GM19023 (cell line): ENCODE measurements around the gene NRXN2.

Source experiments
- ATAC-seq: cut with Tn5 transposase; IDR thresholded peaks from one replicate; pipeline ENCODE4 v1.9.1; 2021; ENCODE audit warnings: mild to moderate bottlenecking, moderate library complexity; ENCODE audit not compliant: unreplicated experiment

The NRXN2 gene

DNA sequence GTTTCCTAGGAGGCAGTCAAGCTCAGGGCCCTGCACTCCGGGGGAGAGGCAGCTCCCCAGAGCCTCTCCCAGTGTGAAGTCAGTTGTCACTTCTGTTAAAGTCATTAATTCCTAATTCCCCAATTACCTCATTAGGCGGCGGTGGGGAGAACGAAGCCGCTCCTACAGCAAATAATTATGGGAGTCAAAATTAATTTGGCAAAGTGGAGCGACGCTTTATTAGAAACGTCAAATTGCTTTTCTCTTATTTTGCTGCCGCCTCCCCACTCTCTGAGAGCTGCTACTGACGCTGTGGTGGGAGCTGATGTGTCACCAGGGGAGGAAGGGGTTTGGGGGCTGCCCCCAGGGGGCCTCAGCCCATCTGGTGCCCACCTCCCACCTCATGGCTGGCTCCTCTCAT is 90.3 kb downstream of the NRXN2 start:
- no peak for ATAC-seq

GRCh38 chr11:64632237-64632636 is 90.8 kb downstream of the NRXN2 start:
- no peak for ATAC-seq

DNA sequence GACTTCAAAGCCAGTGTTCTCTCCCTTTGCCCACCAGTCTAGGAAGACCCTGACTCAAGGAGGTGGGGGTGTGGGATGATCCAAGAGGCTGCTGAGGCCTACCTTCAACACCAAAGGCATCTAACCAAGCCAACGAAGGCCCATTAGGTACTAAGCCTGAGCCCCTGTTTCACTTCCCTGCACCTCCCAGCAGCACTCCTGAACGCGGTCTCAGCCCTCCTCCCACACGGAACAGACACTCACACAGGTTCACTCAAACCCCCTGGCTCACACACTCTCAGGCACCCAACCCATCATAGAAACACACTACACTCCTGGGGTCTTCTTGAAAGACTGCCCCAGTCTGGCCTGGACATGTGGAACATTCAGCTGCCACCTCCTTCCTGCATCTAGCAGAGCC is 91.3 kb downstream of the NRXN2 start:
- no peak for ATAC-seq

DNA sequence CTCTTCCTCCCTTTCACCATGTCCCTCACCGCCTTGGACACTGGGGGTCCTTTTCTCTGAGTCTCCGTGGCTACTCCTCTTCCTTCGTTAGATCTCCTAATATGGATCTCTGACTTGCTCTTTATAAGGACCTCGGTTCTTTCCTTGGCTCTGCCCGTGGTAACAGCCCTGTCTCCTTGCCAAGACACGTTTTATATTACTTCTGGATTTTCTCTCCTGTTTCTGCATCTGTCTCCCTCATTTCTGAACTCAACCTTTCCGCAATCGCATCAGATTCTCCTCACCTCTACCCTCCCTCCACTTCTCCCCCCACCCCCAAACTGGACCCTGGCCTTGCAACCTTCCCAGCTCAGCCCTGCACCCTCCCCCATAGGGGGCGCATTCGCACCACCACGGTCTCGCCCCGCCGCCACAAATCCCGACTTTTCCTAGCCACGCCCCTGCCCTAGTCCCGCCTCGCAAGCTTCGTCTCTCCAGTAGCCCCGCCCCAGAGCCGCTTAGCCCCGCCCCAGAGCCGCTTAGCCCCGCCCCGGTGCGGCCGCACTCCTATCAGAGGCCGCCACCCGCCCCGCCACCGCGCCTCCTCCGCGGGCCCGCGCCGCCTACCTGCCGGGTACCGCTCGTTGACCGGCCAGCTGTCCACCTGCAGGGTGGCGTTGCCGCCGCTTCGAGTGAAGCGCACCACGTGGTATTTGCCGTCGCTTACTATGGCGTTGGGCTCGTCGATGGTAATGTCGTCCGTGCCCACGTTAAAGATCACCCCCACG is 93.0 kb downstream of the NRXN2 start:
- ATAC-seq, result no peak

GRCh38 chr11:64629103-64629502 is 93.9 kb downstream of the NRXN2 start:
- ATAC-seq, result no peak

DNA sequence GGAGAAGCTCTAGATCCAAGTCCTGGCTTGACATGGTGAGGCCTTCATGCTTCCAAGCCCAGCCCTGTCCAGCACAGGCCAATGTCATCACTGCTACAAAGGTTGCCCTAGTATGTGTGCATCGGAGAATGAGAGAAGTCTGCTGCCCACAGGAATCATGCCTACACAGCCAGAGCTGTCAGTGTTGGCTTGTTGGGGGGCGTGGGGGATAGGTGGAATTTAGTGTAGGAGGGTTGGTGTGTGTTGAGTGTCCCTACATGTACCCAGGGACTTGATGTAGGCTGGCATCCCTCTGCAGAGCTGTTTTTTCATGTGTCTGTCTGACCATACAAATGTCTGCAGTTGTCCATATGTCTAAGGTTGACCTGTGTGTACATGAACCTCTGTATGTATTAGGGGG is 94.4 kb downstream of the NRXN2 start:
- ATAC-seq, result no peak

DNA sequence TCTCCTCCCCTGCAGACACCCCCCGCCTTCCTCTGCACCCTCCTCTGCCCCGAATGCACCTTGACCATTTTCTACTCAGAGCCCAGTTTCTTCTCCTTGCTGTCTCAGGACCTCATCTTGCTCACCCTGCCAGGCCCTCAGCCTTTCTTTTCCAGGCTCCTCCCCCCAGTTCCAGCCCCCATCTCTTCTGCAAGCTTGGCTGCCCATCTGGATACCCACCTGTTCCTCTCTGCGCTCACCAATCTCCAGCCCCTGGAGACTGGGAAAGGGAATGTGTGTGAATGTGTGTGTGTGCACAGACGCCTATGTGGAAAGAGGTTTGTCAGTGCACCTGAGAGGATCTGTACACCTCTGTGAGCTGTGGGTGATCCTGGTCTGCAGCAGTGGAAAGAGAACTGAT is 95.6 kb downstream of the NRXN2 start:
- ATAC-seq, result no peak

DNA sequence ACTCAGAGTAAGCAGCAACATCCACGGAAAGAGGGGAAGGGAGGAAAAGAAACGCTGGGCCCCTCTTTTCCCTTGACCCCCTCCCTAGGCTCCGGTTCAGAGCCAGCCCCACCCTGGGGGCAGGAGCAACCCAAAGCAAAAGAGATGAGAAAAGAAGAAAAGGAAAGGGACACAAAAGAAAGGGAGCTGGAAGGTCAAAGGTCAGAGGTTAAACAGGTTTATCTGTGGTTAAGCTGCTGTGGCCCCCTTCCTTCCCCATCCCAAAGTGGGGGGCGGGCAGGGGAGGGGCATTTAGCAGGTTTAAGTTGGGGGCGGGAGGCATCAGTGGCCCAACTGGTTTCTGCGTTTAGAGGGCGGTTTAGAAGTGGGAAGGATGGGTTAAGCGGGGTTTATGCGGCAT is 96.4 kb downstream of the NRXN2 start:
- ATAC-seq, result no peak

DNA sequence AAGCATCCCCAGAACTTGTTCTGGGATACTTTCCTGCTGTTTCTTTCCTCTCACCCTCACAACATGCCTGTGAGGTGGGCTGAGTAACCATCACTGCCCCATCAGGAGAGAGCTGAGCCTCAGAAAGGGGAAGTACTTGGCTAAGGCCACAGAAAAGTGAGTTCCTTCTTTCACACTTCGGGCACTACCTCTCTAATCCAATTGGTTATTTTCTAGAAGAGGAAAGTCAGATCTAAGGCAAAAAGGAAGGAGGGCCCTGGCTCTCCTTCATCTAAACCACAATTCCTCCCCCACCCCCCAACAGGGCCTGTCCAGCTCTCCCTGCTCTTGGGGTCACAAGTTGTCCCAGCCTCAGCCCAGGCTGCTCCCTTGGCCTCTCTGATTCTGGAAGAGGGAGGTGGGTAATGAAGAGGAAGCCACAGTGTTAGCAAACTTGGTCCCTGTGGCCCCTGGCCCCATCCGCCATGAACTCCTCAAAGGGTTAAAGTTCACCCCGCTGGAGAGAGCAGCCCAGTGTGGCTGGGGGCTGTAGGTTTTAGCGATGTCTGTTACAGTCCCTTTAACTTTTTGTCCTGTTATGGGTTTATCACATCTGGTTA is 98.0 kb downstream of the NRXN2 start:
- no peak for ATAC-seq

GRCh38 chr11:64622681-64623080 is 100.3 kb downstream of the NRXN2 start:
- no peak for ATAC-seq

GRCh38 chr11:64621283-64622019 is 101.5 kb downstream of the NRXN2 start:
- no peak for ATAC-seq

- no peak for ATAC-seq
Observed at GRCh38 chr11:64620381-64620971, 102.5 kb downstream of the NRXN2 start.

GRCh38 chr11:64619811-64620380 is 103.1 kb downstream of the NRXN2 start:
- ATAC-seq, result no peak

DNA sequence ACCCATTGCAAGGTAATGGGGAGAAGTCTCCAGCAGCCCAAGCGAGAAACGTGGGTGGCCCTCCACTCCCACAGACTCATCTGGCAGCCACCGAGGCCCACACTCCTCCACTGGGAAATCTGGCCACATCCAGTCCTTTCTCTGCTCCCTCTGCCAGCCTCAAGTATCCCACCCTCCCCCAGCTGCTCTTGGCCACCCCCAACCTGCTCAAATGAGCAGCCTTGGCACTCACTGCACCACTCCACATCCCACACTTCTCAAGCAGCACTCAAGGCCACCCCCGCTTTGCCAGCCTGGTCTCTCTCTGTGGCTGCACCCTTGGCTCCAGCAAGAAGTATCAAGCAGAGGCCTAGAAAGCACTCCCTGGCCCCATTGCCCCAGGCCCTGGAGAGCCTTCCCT is 103.8 kb downstream of the NRXN2 start:
- no peak for ATAC-seq

- ATAC-seq, result no peak
Observed at GRCh38 chr11:64616817-64617216, 106.2 kb downstream of the NRXN2 start.

DNA sequence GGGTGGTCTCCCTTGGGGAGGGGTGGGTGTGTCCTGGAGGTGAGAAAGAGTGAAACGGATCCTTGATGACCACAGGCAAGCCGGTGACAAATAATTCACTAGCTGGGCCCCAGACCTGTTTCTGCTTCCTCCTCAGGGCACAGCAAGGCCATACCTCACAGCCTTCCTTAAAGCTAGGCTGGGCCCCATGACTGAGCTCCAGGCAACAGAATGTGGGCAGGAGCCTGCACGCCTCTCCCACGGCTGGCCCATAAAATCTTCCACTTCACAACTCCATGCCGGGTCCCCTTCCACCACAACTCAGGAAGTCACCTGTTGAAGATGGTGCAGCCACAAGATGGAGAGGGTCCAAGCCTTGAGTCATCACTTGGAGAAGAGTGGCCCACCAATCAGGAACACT is 108.1 kb downstream of the NRXN2 start:
- no peak for ATAC-seq

- no peak for ATAC-seq
Observed at GRCh38 chr11:64613648-64614047, 109.3 kb downstream of the NRXN2 start.

DNA sequence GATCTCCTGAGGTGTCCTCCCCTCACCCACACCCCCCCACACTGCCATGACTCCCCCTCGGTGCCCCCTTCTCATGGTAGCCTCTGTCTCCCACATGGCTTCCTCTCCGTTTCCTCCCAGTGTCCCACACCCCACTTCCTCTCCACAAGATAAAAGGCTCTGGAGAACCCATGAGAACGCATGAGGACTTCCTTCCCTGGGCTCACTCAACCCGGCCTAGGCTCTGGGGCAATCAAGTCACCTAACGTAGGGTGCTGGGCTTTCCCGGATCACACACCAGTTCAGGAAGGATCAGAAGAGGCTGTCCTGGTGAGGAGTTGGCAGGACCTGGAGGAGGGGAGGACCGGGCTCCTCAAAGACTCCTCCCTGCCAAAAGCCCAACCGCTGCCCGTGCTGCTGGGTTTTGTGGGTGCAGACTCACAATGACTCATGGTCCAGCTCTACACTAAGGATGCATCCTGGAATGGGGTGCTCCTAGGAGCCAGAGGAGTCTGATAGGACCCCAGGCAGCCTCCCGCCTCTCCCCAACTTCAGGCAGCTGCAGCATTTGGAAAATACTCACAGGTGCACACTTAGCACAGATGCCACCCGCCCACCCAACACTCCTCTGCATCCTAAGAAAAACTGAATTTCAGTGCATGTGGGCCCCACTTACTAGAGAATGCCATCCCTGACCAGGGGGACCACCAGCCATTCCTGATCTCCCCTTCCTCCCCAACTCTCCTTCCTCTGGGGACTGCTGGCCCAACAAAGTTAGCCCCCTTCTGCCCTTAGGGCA is 110.9 kb downstream of the NRXN2 start:
- no peak for ATAC-seq

GRCh38 chr11:64611176-64611575 is 111.8 kb downstream of the NRXN2 start:
- ATAC-seq, result no peak

DNA sequence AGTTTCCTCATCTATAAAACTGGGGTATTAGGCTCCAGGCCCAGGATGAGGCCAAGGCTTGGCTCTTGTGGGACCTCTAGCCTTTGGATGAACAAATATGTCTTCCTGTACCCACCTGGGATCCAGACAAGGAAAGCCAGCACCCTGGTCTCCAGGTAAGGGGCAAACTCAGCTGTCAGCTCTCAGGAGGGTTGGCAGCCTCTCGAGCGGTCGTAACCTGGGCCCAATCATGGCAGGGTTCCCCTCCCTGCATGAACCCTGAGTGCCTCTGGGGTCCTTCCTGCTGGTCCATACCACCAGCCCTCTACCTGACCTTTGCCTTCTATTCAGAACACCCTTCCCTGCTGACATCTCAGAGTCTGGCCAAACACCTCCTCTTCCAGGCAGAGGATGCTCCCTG is 112.4 kb downstream of the NRXN2 start:
- ATAC-seq, result no peak
